ENCODE measurements around the gene LGR6.

- TF ChIP-seq, protein P1, sequence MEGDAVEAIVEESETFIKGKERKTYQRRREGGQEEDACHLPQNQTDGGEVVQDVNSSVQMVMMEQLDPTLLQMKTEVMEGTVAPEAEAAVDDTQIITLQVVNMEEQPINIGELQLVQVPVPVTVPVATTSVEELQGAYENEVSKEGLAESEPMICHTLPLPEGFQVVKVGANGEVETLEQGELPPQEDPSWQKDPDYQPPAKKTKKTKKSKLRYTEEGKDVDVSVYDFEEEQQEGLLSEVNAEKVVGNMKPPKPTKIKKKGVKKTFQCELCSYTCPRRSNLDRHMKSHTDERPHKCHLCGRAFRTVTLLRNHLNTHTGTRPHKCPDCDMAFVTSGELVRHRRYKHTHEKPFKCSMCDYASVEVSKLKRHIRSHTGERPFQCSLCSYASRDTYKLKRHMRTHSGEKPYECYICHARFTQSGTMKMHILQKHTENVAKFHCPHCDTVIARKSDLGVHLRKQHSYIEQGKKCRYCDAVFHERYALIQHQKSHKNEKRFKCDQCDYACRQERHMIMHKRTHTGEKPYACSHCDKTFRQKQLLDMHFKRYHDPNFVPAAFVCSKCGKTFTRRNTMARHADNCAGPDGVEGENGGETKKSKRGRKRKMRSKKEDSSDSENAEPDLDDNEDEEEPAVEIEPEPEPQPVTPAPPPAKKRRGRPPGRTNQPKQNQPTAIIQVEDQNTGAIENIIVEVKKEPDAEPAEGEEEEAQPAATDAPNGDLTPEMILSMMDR (IDR thresholded peaks at IDR 0.05), result no peak
- TF ChIP-seq POLR2AphosphoS5 (IDR thresholded peaks at IDR 0.05), result no peak
Observed at GRCh38 chr1:202235003-202235660, 41.5 kb downstream of the LGR6 start.

Data from breast epithelium (tissue), 3 donors.